HEK293 (cell line): Measurements from ENCODE around the gene ZNF324.

ENCODE experiments used
- CTCF ChIA-PET: fragments of 350-600 bp; formaldehyde crosslinking; extraction: SDS; loops from one replicate; lab custom pipeline; 2021; ENCODE audit warnings: antibody characterized with exemption; lab: Yijun Ruan, JAX
- POLR2A ChIA-PET: fragments of 300-600 bp; formaldehyde crosslinking; extraction: SDS; loops from one replicate; lab custom pipeline; 2020; ENCODE audit warnings: antibody characterized with exemption, inconsistent platforms; lab: Yijun Ruan, JAX
- H3K27ac ChIP-seq: fragments of 200-500 bp; sonication (Bioruptor generic); 2 replicates; pipeline ENCODE4 v1.5.1; 2014; ENCODE audit warnings: low read depth, low read length, control low read depth, inconsistent platforms; ENCODE audit errors: extremely low read depth
- H3K36me3 ChIP-seq, 2 experiments: fragments of 200-500 bp in 1 of 2; sonication (Bioruptor generic) in 1 of 2; 1 replicate in 1 of 2; 2 replicates in 1 of 2; pipeline ENCODE4 v1.5.1; 2014 to 2017; ENCODE audit warnings: inconsistent platforms in 2 of 2, low read length in 2 of 2; ENCODE audit not compliant: control insufficient read depth in 2 of 2, insufficient read depth in 1 of 2
- H3K4me1 ChIP-seq: fragments of 200-500 bp; sonication (Bioruptor generic); 2 replicates; pipeline ENCODE4 v1.5.1; 2014; ENCODE audit warnings: mild to moderate bottlenecking, low read length, inconsistent platforms; ENCODE audit not compliant: control insufficient read depth, insufficient read depth
- H3K4me3 ChIP-seq: 2 replicates; pipeline ENCODE4 v1.5.1; 2011; ENCODE audit warnings: low read depth, mild to moderate bottlenecking, control low read depth, low read length, moderate library complexity
- H3K9me3 ChIP-seq: fragments of 200-500 bp; sonication (Bioruptor generic); 2 replicates; pipeline ENCODE4 v1.5.1; 2014; ENCODE audit warnings: low read depth, low read length, inconsistent platforms; ENCODE audit not compliant: control insufficient read depth, insufficient read depth
- ELK4 ChIP-seq: IDR thresholded peaks from 2 replicates; pipeline ENCODE4 v1.6.1; 2011; ENCODE audit warnings: mild to moderate bottlenecking, low read depth, low read length, borderline replicate concordance
- HOXD13 ChIP-seq: sonication (generic); formaldehyde crosslinking; IDR thresholded peaks from 2 replicates; pipeline ENCODE4 v1.8.0; 2022; ENCODE audit warnings: missing genetic modification reagents, borderline replicate concordance
- SCRT2 ChIP-seq: fragments of 450-650 bp; formaldehyde crosslinking; IDR thresholded peaks from 2 replicates; pipeline ENCODE4 v1.5.1; 2016; ENCODE audit warnings: missing biosample characterization, missing genetic modification characterization
- SP2 ChIP-seq: fragments of 450-650 bp; formaldehyde crosslinking; IDR thresholded peaks from 2 replicates; pipeline ENCODE4 v1.5.1; 2016; ENCODE audit warnings: missing biosample characterization, missing genetic modification characterization
- ZBTB20 ChIP-seq: fragments of 450-650 bp; formaldehyde crosslinking; IDR thresholded peaks from 2 replicates; pipeline ENCODE4 v1.5.1; 2016; ENCODE audit warnings: missing biosample characterization, missing genetic modification characterization
- ZBTB44 ChIP-seq: fragments of 450-650 bp; IDR thresholded peaks from 2 replicates; pipeline ENCODE4 v1.5.1; 2018; ENCODE audit warnings: missing biosample characterization, mild to moderate bottlenecking, missing genetic modification characterization
- ZBTB49 ChIP-seq: fragments of 450-650 bp; formaldehyde crosslinking; IDR thresholded peaks from 2 replicates; pipeline ENCODE4 v1.5.1; 2016; ENCODE audit warnings: missing biosample characterization, missing genetic modification characterization, low read depth
- ZBTB8A ChIP-seq: fragments of 450-650 bp; formaldehyde crosslinking; IDR thresholded peaks from 2 replicates; pipeline ENCODE4 v1.5.1; 2016; ENCODE audit warnings: missing biosample characterization, missing genetic modification characterization
- ZNF155 ChIP-seq: fragments of 450-650 bp; formaldehyde crosslinking; IDR thresholded peaks from 2 replicates; pipeline ENCODE4 v1.5.1; 2016; ENCODE audit warnings: missing biosample characterization, missing genetic modification characterization
- ZNF580 ChIP-seq: fragments of 450-650 bp; formaldehyde crosslinking; IDR thresholded peaks from 2 replicates; pipeline ENCODE4 v1.5.1; 2016; ENCODE audit warnings: missing biosample characterization, missing genetic modification characterization
- ZNF623 ChIP-seq: fragments of 450-650 bp; formaldehyde crosslinking; IDR thresholded peaks from 2 replicates; pipeline ENCODE4 v1.5.1; 2016; ENCODE audit warnings: missing biosample characterization, missing genetic modification characterization
- ZNF629 ChIP-seq: fragments of 450-650 bp; formaldehyde crosslinking; IDR thresholded peaks from 2 replicates; pipeline ENCODE4 v1.5.1; 2017; ENCODE audit warnings: missing biosample characterization, missing genetic modification characterization
- ZNF645 ChIP-seq: fragments of 450-650 bp; formaldehyde crosslinking; IDR thresholded peaks from 2 replicates; pipeline ENCODE4; 2016; ENCODE audit warnings: missing biosample characterization, missing genetic modification characterization
- ZNF658 ChIP-seq: fragments of 450-650 bp; formaldehyde crosslinking; IDR thresholded peaks from 2 replicates; pipeline ENCODE4; 2016; ENCODE audit warnings: missing biosample characterization, missing genetic modification characterization
- ZNF791 ChIP-seq: fragments of 450-650 bp; formaldehyde crosslinking; IDR thresholded peaks from 2 replicates; pipeline ENCODE4 v1.5.1; 2016; ENCODE audit warnings: missing biosample characterization, missing genetic modification characterization
- ZXDB ChIP-seq: fragments of 450-650 bp; formaldehyde crosslinking; IDR thresholded peaks from 2 replicates; pipeline ENCODE4 v1.5.1; 2016; ENCODE audit warnings: missing biosample characterization, missing genetic modification characterization

ZNF324 gene

GRCh38 chr19:58510084-58510862, 43.4 kb downstream of the ZNF324 start:
- H3K4me1 ChIP-seq = no peaks in the 10 kb centered on the region
- H3K9me3 ChIP-seq = no peaks in the 10 kb centered on the region
- ChIA-PET CTCF (interaction anchor here (1.6 kb wide), 1 partner anchor 9 kb away, joined by 4 read pairs; no protein-coding TSS in a partner anchor), POLR2A (interaction anchor here (0.7 kb wide), 1 partner anchor 33 kb away, joined by 3 read pairs; no protein-coding TSS in a partner anchor)
- no peak overlapping the region for H3K27ac ChIP-seq
- peaks cover 0 to 5% of the 10 kb centered on the region in 2 experiments; a peak in 1 of 3 replicates for H3K36me3 ChIP-seq
- H3K4me3 ChIP-seq = no peak overlapping the region
- TF ChIP-seq ZBTB8A (no peak), ZXDB (no peak), ZNF155 (no peak), ZNF623 (no peak)

- no peak within 1 kb of the TSS for H3K4me3 ChIP-seq
- CTCF ChIA-PET = no interaction called here
- POLR2A ChIA-PET = interaction anchor here (0.6 to 1.4 kb wide), 3 partner anchors 8 to 32 kb away, joined by 3 to 4 read pairs (median 4); partner anchors contain the start of genes TRIM28 and ZBTB45
- peaks cover 0 to 18% of the 10 kb centered on the region in 2 experiments; a peak in 1 of 3 replicates for H3K36me3 ChIP-seq
- H3K9me3 ChIP-seq = no peaks in the 10 kb centered on the region
- no peaks in the 10 kb centered on the region for H3K4me1 ChIP-seq
- no peak for TF ChIP-seq SP2 (tag by site-specific recombination)
- TF ChIP-seq SCRT2 (tag by site-specific recombination) = peak; percentile 45; the same call in 1 of the 2 replicates
- no peak within 1 kb of the TSS for H3K27ac ChIP-seq
Observed at GRCh38 chr19:58511353-58512208, 44.7 kb downstream of the ZNF324 start, which contains the start of gene SLC27A5. SLC27A5 (minus strand) TSS chr19:58511992; CDS start chr19:58511955, 37 bp downstream.

GRCh38 chr19:58513213-58513693, 46.4 kb downstream of the ZNF324 start:
- Histone ChIP-seq H3K4me1 (0 out of 2 replicates have a peak, but pooled peaks cover 2% of the 10 kb centered on the region), H3K4me3 (no peak overlapping the region), H3K9me3 (no peaks in the 10 kb centered on the region), H3K36me3 (peaks cover 0 to 27% of the 10 kb centered on the region in 2 experiments; a peak in 1 of 3 replicates), H3K27ac (no peak overlapping the region)
- POLR2A ChIA-PET = interaction anchor here (1.4 kb wide), 1 partner anchor 30 kb away, joined by 4 read pairs; the partner anchor contains the start of gene TRIM28
- CTCF ChIA-PET = interaction anchor here (0.6 kb wide), 1 partner anchor 9 kb away, joined by 3 read pairs; no protein-coding TSS in a partner anchor
- TF ChIP-seq ZBTB49 = no peak
- TF ChIP-seq ZNF155 = no peak
- no peak for TF ChIP-seq ZNF658 (tag by site-specific recombination)
- TF ChIP-seq HOXD13 = no peak
- TF ChIP-seq ZNF629 (tag by site-specific recombination) = no peak

GRCh38 chr19:58513694-58514563, 47.0 kb downstream of the ZNF324 start:
- Histone ChIP-seq H3K36me3 (peaks cover 0 to 27% of the 10 kb centered on the region in 2 experiments; a peak in 1 of 3 replicates), H3K9me3 (no peaks in the 10 kb centered on the region), H3K27ac (no peak overlapping the region), H3K4me1 (0 out of 2 replicates have a peak, but pooled peaks cover 6% of the 10 kb centered on the region), H3K4me3 (no peak overlapping the region)
- POLR2A ChIA-PET = no interaction called here
- CTCF ChIA-PET = no interaction called here
- TF ChIP-seq ZBTB20 (tag by site-specific recombination) (no peak), ZNF580 (no peak), ZNF645 (tag by site-specific recombination) (no peak), ELK4 (no peak), ZBTB44 (tag by site-specific recombination) (no peak), ZNF791 (tag by site-specific recombination) (no peak)
